Measurements from ENCODE around the gene NETO2.

The NETO2 gene

DNA sequence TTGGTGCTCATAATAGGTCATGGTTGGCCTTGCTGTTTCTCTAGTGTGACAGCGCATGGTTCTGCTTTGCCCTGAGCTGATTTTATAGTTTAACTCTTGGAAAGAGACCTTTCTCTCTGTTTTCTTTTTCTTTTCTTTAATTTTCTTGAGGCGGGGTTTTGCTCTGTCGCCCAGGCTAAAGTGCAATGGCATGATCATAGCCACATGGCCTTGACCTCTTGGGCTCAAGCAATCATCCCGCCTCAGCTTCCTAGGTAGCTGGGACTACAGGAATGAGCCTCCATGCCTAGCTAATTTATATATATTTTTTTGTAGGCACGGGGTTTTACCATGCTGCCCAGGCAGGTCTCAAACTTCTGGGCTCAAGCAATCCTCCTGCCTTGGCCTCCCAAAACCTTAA is 89.8 kb downstream of the NETO2 start:
- no peaks in the 10 kb centered on the region for H3K9me3 Mint-ChIP-seq
- no peak overlapping the region for H3K27ac Mint-ChIP-seq
- no peaks in the 10 kb centered on the region for H3K27me3 Mint-ChIP-seq
- no peaks in the 10 kb centered on the region for H3K36me3 Mint-ChIP-seq (ENCODE audit: low read depth)
- H3K4me1 Mint-ChIP-seq (ENCODE audit: low read depth), result no peaks in the 10 kb centered on the region
- intact Hi-C loops (cut with micrococcal nuclease), result no loop called here
- no peak overlapping the region for H3K4me3 Mint-ChIP-seq

- H3K9me3 Mint-ChIP-seq, result no peaks in the 10 kb centered on the region
- no peaks in the 10 kb centered on the region for H3K27me3 Mint-ChIP-seq
- H3K27ac Mint-ChIP-seq, result no peak overlapping the region
- no peak overlapping the region for H3K4me3 Mint-ChIP-seq
- H3K4me1 Mint-ChIP-seq (ENCODE audit: low read depth), result no peaks in the 10 kb centered on the region
- intact Hi-C loops (cut with micrococcal nuclease), result no loop called here
- H3K36me3 Mint-ChIP-seq (ENCODE audit: low read depth), result no peaks in the 10 kb centered on the region
Measured at GRCh38 chr16:47052666-47053640, 90.8 kb downstream of the NETO2 start.

DNA sequence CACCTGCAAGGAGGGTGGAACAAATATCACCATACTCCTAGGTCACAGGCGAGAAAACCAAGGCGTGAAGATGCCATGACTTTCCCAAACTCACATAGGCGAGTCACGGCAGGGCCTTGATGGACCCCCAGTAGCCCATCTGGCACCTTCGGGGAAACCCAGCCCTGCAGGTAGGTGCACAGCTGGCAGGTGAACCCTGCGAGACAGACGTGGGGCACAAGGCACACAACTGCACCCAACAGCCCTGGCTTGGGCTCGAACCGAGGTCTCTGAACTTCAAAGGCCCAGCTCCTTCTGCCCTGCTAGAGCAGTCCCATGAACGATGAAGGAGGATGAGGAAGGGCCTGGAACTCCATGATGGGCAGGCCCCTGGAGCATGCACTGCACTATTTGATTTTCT is 92.7 kb downstream of the NETO2 start:
- intact Hi-C loops (cut with micrococcal nuclease), result no loop called here
- peaks cover 5% of the 10 kb centered on the region for H3K4me1 Mint-ChIP-seq (ENCODE audit: low read depth)
- H3K36me3 Mint-ChIP-seq (ENCODE audit: low read depth), result no peaks in the 10 kb centered on the region
- no peak overlapping the region for H3K27ac Mint-ChIP-seq
- H3K4me3 Mint-ChIP-seq, result no peak overlapping the region
- H3K9me3 Mint-ChIP-seq, result no peaks in the 10 kb centered on the region
- H3K27me3 Mint-ChIP-seq, result no peaks in the 10 kb centered on the region

DNA sequence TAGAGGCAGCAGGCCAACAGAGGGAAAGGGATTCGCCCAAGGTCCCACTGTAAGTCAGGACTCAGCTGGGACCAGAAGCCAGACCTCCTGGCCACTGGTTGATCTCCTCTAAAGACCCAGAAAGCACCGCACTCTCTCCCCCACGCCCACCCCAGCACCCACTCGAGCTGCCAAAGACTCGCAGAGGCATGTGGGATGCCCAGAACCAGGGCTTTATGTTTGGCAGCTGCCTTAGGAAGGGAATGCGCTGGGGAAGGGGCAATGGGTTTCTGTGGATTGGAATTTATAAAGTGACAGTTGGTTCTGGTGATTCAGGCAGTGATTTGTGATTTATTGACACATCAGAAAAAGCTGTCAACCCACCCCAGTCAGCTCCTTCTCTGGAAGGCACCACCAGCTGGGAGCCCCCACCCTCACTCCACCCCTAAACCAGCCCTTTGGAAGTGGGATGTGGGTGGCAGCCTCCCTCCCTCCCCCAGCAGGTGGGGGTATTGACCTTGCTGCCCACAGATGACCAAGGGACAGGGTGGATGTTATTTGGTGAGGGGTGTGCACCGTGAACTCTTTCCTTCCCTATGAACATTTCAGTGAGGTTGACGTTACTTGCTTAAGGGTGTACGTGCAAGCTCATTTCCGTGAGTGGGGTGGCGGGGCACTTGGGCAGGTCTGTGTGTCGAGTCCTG is 93.7 kb downstream of the NETO2 start:
- intact Hi-C loops (cut with micrococcal nuclease), result no loop called here
- no peaks in the 10 kb centered on the region for H3K36me3 Mint-ChIP-seq (ENCODE audit: low read depth)
- H3K27me3 Mint-ChIP-seq, result no peaks in the 10 kb centered on the region
- H3K9me3 Mint-ChIP-seq, result no peaks in the 10 kb centered on the region
- peaks cover 15% of the 10 kb centered on the region for H3K4me1 Mint-ChIP-seq (ENCODE audit: low read depth)
- no peak overlapping the region for H3K4me3 Mint-ChIP-seq
- H3K27ac Mint-ChIP-seq, result no peak overlapping the region

- Mint-ChIP-seq H3K27me3 (no peaks in the 10 kb centered on the region), H3K4me3 (no peak overlapping the region), H3K27ac (no peak overlapping the region), H3K36me3 (ENCODE audit: low read depth) (no peaks in the 10 kb centered on the region), H3K4me1 (ENCODE audit: low read depth) (peaks cover 18% of the 10 kb centered on the region), H3K9me3 (no peaks in the 10 kb centered on the region)
- intact Hi-C loops (cut with micrococcal nuclease), result no loop called here
Measured at GRCh38 chr16:47047524-47048203, 96.1 kb downstream of the NETO2 start.

DNA sequence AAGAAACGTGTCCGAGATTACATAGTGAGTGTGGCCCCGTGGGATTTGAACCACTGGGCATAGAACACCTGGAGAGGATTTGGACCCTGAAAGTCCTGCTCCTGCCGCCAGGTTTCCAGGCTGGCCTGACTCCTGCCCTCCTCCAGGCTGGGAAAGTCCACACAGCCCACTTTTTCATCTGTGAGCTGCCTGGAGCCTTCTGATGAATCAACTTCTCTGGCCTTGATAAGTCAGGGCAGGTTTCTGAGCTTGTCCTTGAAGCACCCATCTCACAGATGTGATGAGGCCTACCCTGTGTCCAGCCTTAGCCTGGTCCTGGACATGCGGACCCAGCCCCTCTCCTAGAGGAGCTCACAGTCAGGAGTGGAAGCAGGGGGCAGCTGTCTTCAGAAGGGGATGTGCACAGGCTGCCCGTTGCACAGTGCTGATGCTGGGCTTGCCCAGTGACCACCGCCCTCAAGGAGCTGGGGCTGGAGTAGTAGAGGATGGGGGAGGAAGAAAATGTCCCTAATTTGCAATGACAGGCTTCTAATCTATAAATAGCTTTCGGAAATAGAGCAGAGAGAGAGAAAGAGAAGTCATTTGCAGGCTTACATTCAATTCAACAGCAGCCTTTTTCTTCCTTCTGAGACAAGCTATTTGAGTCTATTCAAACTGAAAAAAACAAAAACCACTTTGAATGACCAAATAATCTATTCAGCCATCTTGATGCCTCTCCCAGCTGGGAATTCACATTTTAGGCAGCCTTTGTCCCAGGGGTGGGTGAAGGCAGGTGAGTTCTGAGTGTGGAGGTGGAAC is 96.8 kb downstream of the NETO2 start:
- Mint-ChIP-seq H3K4me3 (no peak overlapping the region), H3K36me3 (ENCODE audit: low read depth) (no peaks in the 10 kb centered on the region), H3K9me3 (no peaks in the 10 kb centered on the region), H3K27me3 (no peaks in the 10 kb centered on the region), H3K27ac (no peak overlapping the region), H3K4me1 (ENCODE audit: low read depth) (peaks cover 18% of the 10 kb centered on the region)
- intact Hi-C loops (cut with micrococcal nuclease), result no loop called here

- Mint-ChIP-seq H3K9me3 (no peaks in the 10 kb centered on the region), H3K4me1 (ENCODE audit: low read depth) (peaks cover 18% of the 10 kb centered on the region), H3K27me3 (no peaks in the 10 kb centered on the region), H3K36me3 (ENCODE audit: low read depth) (no peaks in the 10 kb centered on the region), H3K4me3 (no peak overlapping the region), H3K27ac (peak overlapping the region; percentile 64)
- intact Hi-C loops (cut with micrococcal nuclease), result no loop called here
Measured at GRCh38 chr16:47045459-47045858, 98.3 kb downstream of the NETO2 start.

- H3K27me3 Mint-ChIP-seq, result no peaks in the 10 kb centered on the region
- peak overlapping the region; percentile 64 for H3K27ac Mint-ChIP-seq
- intact Hi-C loops (cut with micrococcal nuclease), result no loop called here
- H3K4me1 Mint-ChIP-seq (ENCODE audit: low read depth), result peaks cover 18% of the 10 kb centered on the region
- no peaks in the 10 kb centered on the region for H3K9me3 Mint-ChIP-seq
- H3K36me3 Mint-ChIP-seq (ENCODE audit: low read depth), result no peaks in the 10 kb centered on the region
- no peak overlapping the region for H3K4me3 Mint-ChIP-seq
Measured at GRCh38 chr16:47045023-47045422, 98.7 kb downstream of the NETO2 start.

DNA sequence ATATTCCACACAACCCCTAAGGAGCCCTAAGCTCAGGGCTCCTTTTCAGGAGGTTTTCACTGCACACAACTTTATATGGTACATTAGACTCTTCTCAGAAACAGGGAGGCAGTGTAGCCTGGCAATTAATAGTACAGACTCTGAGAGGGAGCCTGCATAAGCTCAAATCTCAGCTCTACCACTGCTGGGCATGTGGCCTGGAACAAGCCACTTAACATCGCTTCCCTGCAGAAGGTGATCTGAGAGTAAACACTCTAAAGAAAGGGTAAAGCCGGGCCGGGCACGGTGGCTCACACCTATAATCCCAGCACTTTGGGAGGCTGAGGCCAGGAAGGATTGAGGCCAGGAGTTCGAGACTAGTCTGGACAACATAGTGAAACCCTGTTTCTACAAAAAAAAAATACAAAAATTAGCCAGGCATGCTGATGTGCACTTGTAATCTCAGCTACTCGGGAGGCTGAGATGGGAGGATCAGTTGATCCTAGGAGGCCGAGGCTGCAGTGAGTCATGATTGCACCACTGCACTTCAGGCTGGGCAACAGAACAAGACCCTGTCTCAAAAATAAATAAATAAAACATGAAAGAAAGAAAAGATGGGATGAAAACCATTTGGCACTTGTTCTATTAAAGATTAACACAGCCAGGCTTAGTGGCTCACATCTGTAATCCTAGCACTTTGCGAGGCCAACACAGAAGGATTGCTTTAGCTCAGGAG is 99.6 kb downstream of the NETO2 start:
- Mint-ChIP-seq H3K27me3 (no peaks in the 10 kb centered on the region), H3K9me3 (no peaks in the 10 kb centered on the region), H3K4me3 (no peak overlapping the region), H3K27ac (no peak overlapping the region), H3K4me1 (ENCODE audit: low read depth) (peaks cover 18% of the 10 kb centered on the region), H3K36me3 (ENCODE audit: low read depth) (no peaks in the 10 kb centered on the region)
- intact Hi-C loops (cut with micrococcal nuclease), result no loop called here

DNA sequence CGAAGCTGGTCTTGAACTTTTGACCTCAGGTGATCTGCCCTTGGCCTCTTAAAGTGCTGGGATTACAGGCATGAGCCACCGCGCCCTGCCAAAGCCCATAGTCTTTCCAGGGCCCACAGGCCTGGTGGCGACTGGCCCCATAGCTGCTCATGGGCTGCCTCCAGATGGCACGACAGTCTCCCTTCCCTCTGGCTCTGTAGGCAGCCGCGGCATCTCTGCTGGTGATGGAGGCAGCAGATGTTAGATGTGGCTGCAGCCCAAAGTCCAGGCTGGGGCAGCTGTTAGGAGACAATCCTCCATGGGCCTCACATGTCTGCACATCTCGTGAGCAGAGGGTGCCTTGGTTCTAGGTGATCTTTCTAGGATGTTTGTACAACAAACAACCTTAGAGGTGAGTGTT is 100.5 kb downstream of the NETO2 start:
- Mint-ChIP-seq H3K36me3 (ENCODE audit: low read depth) (no peaks in the 10 kb centered on the region), H3K4me1 (ENCODE audit: low read depth) (peaks cover 18% of the 10 kb centered on the region), H3K9me3 (no peaks in the 10 kb centered on the region)

GRCh38 chr16:47037746-47038458 is 105.8 kb downstream of the NETO2 start:
- Mint-ChIP-seq H3K9me3 (no peaks in the 10 kb centered on the region), H3K27ac (peak overlapping the region; percentile 82), H3K36me3 (ENCODE audit: low read depth) (no peaks in the 10 kb centered on the region), H3K4me3 (peak overlapping the region; percentile 82), H3K27me3 (peaks cover 13% of the 10 kb centered on the region), H3K4me1 (ENCODE audit: low read depth) (no peaks in the 10 kb centered on the region)
- intact Hi-C loops (cut with micrococcal nuclease), result loop anchor here (2.0 to 5.0 kb wide), 3 partner anchors 66 to 1119 kb away; partner anchors contain the start of genes DNAJA2 and NETO2

More for the DNA sequence above, 100.5 kb downstream of the NETO2 start:
- no peak overlapping the region for H3K4me3 Mint-ChIP-seq
- intact Hi-C loops (cut with micrococcal nuclease), result no loop called here
- H3K27ac Mint-ChIP-seq, result no peak overlapping the region
- no peaks in the 10 kb centered on the region for H3K27me3 Mint-ChIP-seq

GRCh38 chr16:47037396-47037745 is 106.4 kb downstream of the NETO2 start:
- intact Hi-C loops (cut with micrococcal nuclease), result loop anchor here (2.0 to 5.0 kb wide), 3 partner anchors 65 to 1119 kb away; partner anchors contain the start of genes DNAJA2 and NETO2
- Mint-ChIP-seq H3K9me3 (no peaks in the 10 kb centered on the region), H3K27ac (peak overlapping the region; percentile 82), H3K36me3 (ENCODE audit: low read depth) (no peaks in the 10 kb centered on the region), H3K4me3 (peak overlapping the region; percentile 82), H3K4me1 (ENCODE audit: low read depth) (no peaks in the 10 kb centered on the region), H3K27me3 (peaks cover 13% of the 10 kb centered on the region)
